HCT116 (cell line): ENCODE measurements around the gene FANK1.

Experiments used
- EZH2phosphoT487 ChIP-seq: fragments of 200-600 bp; IDR thresholded peaks from 2 replicates; pipeline ENCODE4 v1.6.1; 2018; ENCODE audit warnings: antibody characterized with exemption, borderline replicate concordance
- POLR2A ChIP-seq: IDR thresholded peaks from 2 replicates; pipeline ENCODE4 v1.7.0; 2011; ENCODE audit warnings: borderline replicate concordance; ENCODE audit not compliant: insufficient read depth, insufficient read length; ENCODE audit errors: extremely low read depth
- ZFX ChIP-seq: fragments of 450-650 bp; IDR thresholded peaks from 2 replicates; pipeline ENCODE4 v1.6.1; 2017
- TF ChIP-seq, protein P1 (sequence below): IDR thresholded peaks from 2 replicates; pipeline ENCODE4 v1.6.1; 2011; ENCODE audit warnings: mild to moderate bottlenecking, low read length, moderate library complexity; ENCODE audit not compliant: insufficient replicate concordance; ENCODE audit errors: extremely low read depth
- TF ChIP-seq, protein P2 (sequence below): IDR thresholded peaks from 2 replicates; pipeline ENCODE4 v1.6.1; 2012; ENCODE audit warnings: low read depth

DNA sequence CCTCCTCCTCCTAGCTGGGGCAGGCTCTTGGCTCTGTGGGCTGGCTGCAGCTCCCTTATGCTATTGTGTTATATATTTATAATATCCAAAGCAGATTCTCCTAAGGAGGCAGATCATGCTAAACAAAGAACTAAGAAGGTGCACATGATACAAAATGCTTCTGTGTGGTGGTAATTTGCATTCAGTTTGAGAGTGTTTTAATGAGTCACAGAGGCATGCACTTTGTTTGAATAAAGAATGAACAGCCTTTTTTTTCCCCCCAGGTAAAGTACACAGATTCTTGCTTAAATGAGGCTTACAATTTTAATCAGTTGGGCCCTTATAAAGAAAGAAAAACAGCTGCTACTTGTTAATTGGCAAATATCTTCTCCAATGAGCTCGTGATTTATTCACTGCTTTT is 95.0 kb downstream of the FANK1 start:
- TF ChIP-seq, protein P1, sequence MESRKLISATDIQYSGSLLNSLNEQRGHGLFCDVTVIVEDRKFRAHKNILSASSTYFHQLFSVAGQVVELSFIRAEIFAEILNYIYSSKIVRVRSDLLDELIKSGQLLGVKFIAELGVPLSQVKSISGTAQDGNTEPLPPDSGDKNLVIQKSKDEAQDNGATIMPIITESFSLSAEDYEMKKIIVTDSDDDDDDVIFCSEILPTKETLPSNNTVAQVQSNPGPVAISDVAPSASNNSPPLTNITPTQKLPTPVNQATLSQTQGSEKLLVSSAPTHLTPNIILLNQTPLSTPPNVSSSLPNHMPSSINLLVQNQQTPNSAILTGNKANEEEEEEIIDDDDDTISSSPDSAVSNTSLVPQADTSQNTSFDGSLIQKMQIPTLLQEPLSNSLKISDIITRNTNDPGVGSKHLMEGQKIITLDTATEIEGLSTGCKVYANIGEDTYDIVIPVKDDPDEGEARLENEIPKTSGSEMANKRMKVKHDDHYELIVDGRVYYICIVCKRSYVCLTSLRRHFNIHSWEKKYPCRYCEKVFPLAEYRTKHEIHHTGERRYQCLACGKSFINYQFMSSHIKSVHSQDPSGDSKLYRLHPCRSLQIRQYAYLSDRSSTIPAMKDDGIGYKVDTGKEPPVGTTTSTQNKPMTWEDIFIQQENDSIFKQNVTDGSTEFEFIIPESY: no peak
- TF ChIP-seq POLR2A (no peak), EZH2phosphoT487 (no peak), ZFX (no peak)
- TF ChIP-seq, protein P2, sequence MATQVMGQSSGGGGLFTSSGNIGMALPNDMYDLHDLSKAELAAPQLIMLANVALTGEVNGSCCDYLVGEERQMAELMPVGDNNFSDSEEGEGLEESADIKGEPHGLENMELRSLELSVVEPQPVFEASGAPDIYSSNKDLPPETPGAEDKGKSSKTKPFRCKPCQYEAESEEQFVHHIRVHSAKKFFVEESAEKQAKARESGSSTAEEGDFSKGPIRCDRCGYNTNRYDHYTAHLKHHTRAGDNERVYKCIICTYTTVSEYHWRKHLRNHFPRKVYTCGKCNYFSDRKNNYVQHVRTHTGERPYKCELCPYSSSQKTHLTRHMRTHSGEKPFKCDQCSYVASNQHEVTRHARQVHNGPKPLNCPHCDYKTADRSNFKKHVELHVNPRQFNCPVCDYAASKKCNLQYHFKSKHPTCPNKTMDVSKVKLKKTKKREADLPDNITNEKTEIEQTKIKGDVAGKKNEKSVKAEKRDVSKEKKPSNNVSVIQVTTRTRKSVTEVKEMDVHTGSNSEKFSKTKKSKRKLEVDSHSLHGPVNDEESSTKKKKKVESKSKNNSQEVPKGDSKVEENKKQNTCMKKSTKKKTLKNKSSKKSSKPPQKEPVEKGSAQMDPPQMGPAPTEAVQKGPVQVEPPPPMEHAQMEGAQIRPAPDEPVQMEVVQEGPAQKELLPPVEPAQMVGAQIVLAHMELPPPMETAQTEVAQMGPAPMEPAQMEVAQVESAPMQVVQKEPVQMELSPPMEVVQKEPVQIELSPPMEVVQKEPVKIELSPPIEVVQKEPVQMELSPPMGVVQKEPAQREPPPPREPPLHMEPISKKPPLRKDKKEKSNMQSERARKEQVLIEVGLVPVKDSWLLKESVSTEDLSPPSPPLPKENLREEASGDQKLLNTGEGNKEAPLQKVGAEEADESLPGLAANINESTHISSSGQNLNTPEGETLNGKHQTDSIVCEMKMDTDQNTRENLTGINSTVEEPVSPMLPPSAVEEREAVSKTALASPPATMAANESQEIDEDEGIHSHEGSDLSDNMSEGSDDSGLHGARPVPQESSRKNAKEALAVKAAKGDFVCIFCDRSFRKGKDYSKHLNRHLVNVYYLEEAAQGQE: no peak
